GM23248 (cell line): ENCODE results near the gene KDM1B. TPM values are rescaled to one million over a fixed set of nuclear protein-coding genes. Genes with fewer than 3 reads are reported as not detected.

ENCODE experiments used
- DNase-seq: peaks from one replicate; pipeline ENCODE4 v3.0.0-alpha.2; 2015
- H2AFZ ChIP-seq: fragments of 200-600 bp; sonication (generic); 2 replicates; pipeline ENCODE4 v1.6.1; 2016; ENCODE audit warnings: antibody characterized with exemption
- H3F3A ChIP-seq: fragments of 200-600 bp; sonication (generic); 2 replicates; pipeline ENCODE4 v1.6.1; 2016; ENCODE audit warnings: mild to moderate bottlenecking, antibody characterized with exemption, mixed run types; ENCODE audit not compliant: insufficient read depth
- H3K27ac ChIP-seq: fragments of 200-600 bp; sonication (generic); 2 replicates; pipeline ENCODE4 v1.5.1; 2016; ENCODE audit warnings: mild to moderate bottlenecking
- H3K27me3 ChIP-seq: fragments of 200-600 bp; sonication (generic); replicated peaks from 2 replicates; pipeline ENCODE4 v1.6.1; 2016; ENCODE audit warnings: mild to moderate bottlenecking; ENCODE audit not compliant: insufficient read depth
- H3K36me3 ChIP-seq: fragments of 200-600 bp; sonication (generic); 2 replicates; pipeline ENCODE4 v1.6.1; 2016; ENCODE audit warnings: low read depth, mild to moderate bottlenecking
- H3K4me1 ChIP-seq: fragments of 200-600 bp; sonication (generic); 2 replicates; pipeline ENCODE4 v1.6.1; 2016; ENCODE audit warnings: mild to moderate bottlenecking; ENCODE audit not compliant: insufficient read depth
- H3K4me2 ChIP-seq: fragments of 200-600 bp; sonication (generic); one replicate; pipeline ENCODE4 v1.6.1; 2016; ENCODE audit warnings: mild to moderate bottlenecking; ENCODE audit not compliant: unreplicated experiment
- H3K4me3 ChIP-seq: fragments of 200-600 bp; sonication (generic); 2 replicates; pipeline ENCODE4 v1.5.1; 2016; ENCODE audit warnings: mild to moderate bottlenecking
- H3K79me2 ChIP-seq: fragments of 200-600 bp; sonication (generic); 2 replicates; pipeline ENCODE4 v1.6.1; 2016; ENCODE audit warnings: mild to moderate bottlenecking; ENCODE audit not compliant: insufficient read depth
- H3K9ac ChIP-seq: fragments of 200-600 bp; sonication (generic); 2 replicates; pipeline ENCODE4 v1.6.1; 2016; ENCODE audit warnings: mild to moderate bottlenecking
- H3K9me2 ChIP-seq: fragments of 200-600 bp; sonication (generic); 2 replicates; pipeline ENCODE4 v1.6.1; 2016; ENCODE audit warnings: mixed run types, mild to moderate bottlenecking, moderate library complexity; ENCODE audit not compliant: insufficient read depth
- H3K9me3 ChIP-seq: fragments of 200-600 bp; sonication (generic); one replicate; pipeline ENCODE4 v1.6.1; 2017; ENCODE audit warnings: low read depth
- H4K20me1 ChIP-seq: fragments of 200-600 bp; sonication (generic); 2 replicates; pipeline ENCODE4 v1.6.0; 2016; ENCODE audit not compliant: insufficient read depth
- EZH2 ChIP-seq: fragments of 200-600 bp; sonication (generic); IDR thresholded peaks from 2 replicates; pipeline ENCODE4 v1.6.1; 2018; ENCODE audit warnings: antibody characterized with exemption, mild to moderate bottlenecking; ENCODE audit not compliant: insufficient read depth, poor library complexity, severe bottlenecking
- EZH2phosphoT487 ChIP-seq: fragments of 200-600 bp; sonication (generic); IDR thresholded peaks from 2 replicates; pipeline ENCODE4 v1.6.1; 2018; ENCODE audit warnings: antibody characterized with exemption, moderate library complexity, mild to moderate bottlenecking, low read depth; ENCODE audit not compliant: insufficient read depth
- WGBS, 2 experiments: methylation state at CpG; one replicate each; pipeline ENCODE4 v1.1.6; 2015 to 2017; ENCODE audit warnings: low lambda C conversion rate in 2 of 2, low coverage in 1 of 2; ENCODE audit errors: missing lambda C conversion rate in 2 of 2; 5-methylcytosine and 5-hydroxymethylcytosine counted together
- in situ Hi-C: fragments of 300-500 bp; cut with MboI; formaldehyde crosslinking; loops from 2 replicates; pipeline ENCODE4 v1.15.0; 2020
- polyA plus RNA-seq: library from polyadenylated mRNA; unstranded; fragments of >200 nt; fragmentation: Nextera tagmentation; extraction: Ambion mirVana; gene quantifications from 2 replicates; pipeline ENCODE4 v1.2.1, GENCODE V29; 2016
- total RNA-seq: library from RNA; depleted of rRNA; stranded (reverse); fragments of >200 nt; shearing (Covaris generic); gene quantifications from 2 replicates; pipeline ENCODE4 v1.2.3, GENCODE V29; 2014

The KDM1B gene
- total and polyA plus RNA-seq, 2 experiments from 2014 or later = 10.2 to 16.0 TPM

DNA sequence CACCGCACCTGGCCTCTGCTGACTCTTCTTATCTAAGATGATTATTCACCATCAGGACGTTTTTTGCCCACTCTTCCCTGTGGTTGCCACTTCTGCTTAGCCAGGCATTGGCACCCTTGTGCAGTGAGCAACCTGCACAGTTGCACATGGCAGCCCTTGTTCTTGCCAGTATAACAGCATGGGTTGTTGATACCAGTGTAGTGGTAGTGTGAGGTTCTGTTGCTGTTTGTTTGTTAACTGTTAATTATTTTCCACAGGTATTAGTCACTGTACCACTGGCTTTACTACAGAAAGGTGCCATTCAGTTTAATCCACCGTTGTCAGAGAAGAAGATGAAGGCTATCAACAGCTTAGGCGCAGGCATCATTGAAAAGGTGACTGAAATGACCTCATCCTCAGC, 57.0 kb downstream of the KDM1B start:
- no peak overlapping the region for H3K27ac ChIP-seq
- in situ Hi-C loops = no loop called here
- H3K36me3 ChIP-seq = no peaks in the 10 kb centered on the region
- no peaks in the 10 kb centered on the region for H3K27me3 ChIP-seq
- H3K9me2 ChIP-seq = no peaks in the 10 kb centered on the region
- H2AFZ ChIP-seq = no peak overlapping the region
- no peak overlapping the region for H3K4me2 ChIP-seq
- no peak for DNase-seq
- H3K9ac ChIP-seq = no peak overlapping the region
- TF ChIP-seq EZH2 (no peak), EZH2phosphoT487 (no peak)
- H3K4me1 ChIP-seq = no peaks in the 10 kb centered on the region; the same call in 1 of the 2 replicates
- H3K79me2 ChIP-seq = no peaks in the 10 kb centered on the region
- WGBS, 2 experiments = 92 to 95% methylated on average over 4 of the region's 4 CpGs
- no peaks in the 10 kb centered on the region for H4K20me1 ChIP-seq
- no peaks in the 10 kb centered on the region for H3K9me3 ChIP-seq
- no peak overlapping the region for H3K4me3 ChIP-seq
- peaks cover 6% of the 10 kb centered on the region; the same call in 1 of the 2 replicates for H3F3A ChIP-seq

DNA sequence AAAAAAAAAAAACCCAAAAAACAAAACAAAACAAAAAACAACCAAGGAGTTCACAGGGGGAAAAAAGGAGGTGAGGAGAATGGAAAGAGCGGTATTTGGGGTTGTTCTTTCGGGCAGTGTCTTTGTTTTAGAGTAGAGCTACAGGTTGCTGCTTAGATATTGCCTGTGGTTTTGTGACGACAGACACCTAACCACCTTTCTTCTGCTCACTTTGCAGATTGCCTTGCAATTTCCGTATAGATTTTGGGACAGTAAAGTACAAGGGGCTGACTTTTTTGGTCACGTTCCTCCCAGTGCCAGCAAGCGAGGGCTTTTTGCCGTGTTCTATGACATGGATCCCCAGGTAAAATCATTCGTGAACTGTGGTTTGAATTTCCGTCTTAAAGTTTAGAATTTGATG, 58.2 kb downstream of the KDM1B start:
- TF ChIP-seq EZH2phosphoT487 (no peak), EZH2 (no peak)
- no peak overlapping the region for H3K4me3 ChIP-seq
- H3K9me3 ChIP-seq = no peaks in the 10 kb centered on the region
- H4K20me1 ChIP-seq = no peaks in the 10 kb centered on the region
- H3K36me3 ChIP-seq = 0 out of 2 replicates have a peak, but pooled peaks cover 9% of the 10 kb centered on the region
- no peak overlapping the region for H3K4me2 ChIP-seq
- H3F3A ChIP-seq = peaks cover 12% of the 10 kb centered on the region; the same call in 1 of the 2 replicates
- H3K4me1 ChIP-seq = no peaks in the 10 kb centered on the region; the same call in 1 of the 2 replicates
- no peaks in the 10 kb centered on the region for H3K9me2 ChIP-seq
- H3K9ac ChIP-seq = no peak overlapping the region
- no peak overlapping the region for H3K27ac ChIP-seq
- in situ Hi-C loops = no loop called here
- 98 to 99% methylated on average over 9 of the region's 9 CpGs for WGBS, 2 experiments
- H3K79me2 ChIP-seq = no peaks in the 10 kb centered on the region
- no peak for DNase-seq
- no peaks in the 10 kb centered on the region for H3K27me3 ChIP-seq
- H2AFZ ChIP-seq = no peak overlapping the region

- H3K9me2 ChIP-seq = no peaks in the 10 kb centered on the region
- in situ Hi-C loops = no loop called here
- no peak overlapping the region for H3K27ac ChIP-seq
- H3K4me1 ChIP-seq = no peaks in the 10 kb centered on the region; the same call in 1 of the 2 replicates
- no peak overlapping the region for H3K9ac ChIP-seq
- H3K4me2 ChIP-seq = no peak overlapping the region
- no peaks in the 10 kb centered on the region for H3K79me2 ChIP-seq
- no peaks in the 10 kb centered on the region for H3K27me3 ChIP-seq
- 0 out of 2 replicates have a peak, but pooled peaks cover 10% of the 10 kb centered on the region for H3K36me3 ChIP-seq
- H3K4me3 ChIP-seq = no peak overlapping the region
- 94% methylated on average over 4 of the region's 4 CpGs for whole genome bisulfite sequencing, 2 experiments
- TF ChIP-seq EZH2phosphoT487 (no peak), EZH2 (no peak)
- H3F3A ChIP-seq = peaks cover 12% of the 10 kb centered on the region; the same call in 1 of the 2 replicates
- no peaks in the 10 kb centered on the region for H3K9me3 ChIP-seq
- no peak overlapping the region for H2AFZ ChIP-seq
- no peak for DNase-seq
- H4K20me1 ChIP-seq = no peaks in the 10 kb centered on the region
Observed at GRCh38 chr6:18214003-18214402, 58.8 kb downstream of the KDM1B start.

- Histone ChIP-seq H3F3A (peaks cover 20% of the 10 kb centered on the region; the same call in 1 of the 2 replicates), H2AFZ (no peak overlapping the region), H3K9me2 (no peaks in the 10 kb centered on the region), H3K4me1 (no peaks in the 10 kb centered on the region; the same call in 1 of the 2 replicates), H3K9ac (no peak overlapping the region), H3K4me2 (no peak overlapping the region), H3K36me3 (0 out of 2 replicates have a peak, but pooled peaks cover 10% of the 10 kb centered on the region), H3K79me2 (no peaks in the 10 kb centered on the region), H3K27ac (no peak overlapping the region), H4K20me1 (no peaks in the 10 kb centered on the region), H3K4me3 (no peak overlapping the region), H3K27me3 (no peaks in the 10 kb centered on the region), H3K9me3 (no peaks in the 10 kb centered on the region)
- 90 to 95% methylated on average over 7 of the region's 7 CpGs for WGBS, 2 experiments
- DNase-seq = no peak
- in situ Hi-C loops = no loop called here
- TF ChIP-seq EZH2 = no peak
- TF ChIP-seq EZH2phosphoT487 = no peak
Observed at GRCh38 chr6:18215436-18215835, 60.2 kb downstream of the KDM1B start.

DNA sequence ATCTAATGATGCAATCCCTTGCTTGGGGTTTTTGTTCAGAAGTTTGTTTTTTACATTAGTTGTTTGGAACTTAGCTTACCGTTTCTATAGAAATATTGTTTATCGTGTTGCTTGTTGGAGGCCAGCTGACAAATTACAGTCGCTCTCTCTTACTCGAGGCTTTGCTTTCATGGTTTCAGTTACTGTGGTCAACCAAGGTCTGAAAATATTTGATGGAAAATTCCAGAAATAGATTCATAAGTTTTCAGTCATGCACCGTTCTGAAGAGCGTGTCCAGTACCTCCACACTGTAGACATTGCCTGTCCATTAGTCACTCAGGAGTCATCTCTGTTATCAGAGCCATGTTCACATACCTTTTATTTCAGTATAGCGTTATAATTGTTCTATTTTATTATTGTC, 61.2 kb downstream of the KDM1B start:
- H3K9me3 ChIP-seq = no peaks in the 10 kb centered on the region
- no peak overlapping the region for H3K4me3 ChIP-seq
- TF ChIP-seq EZH2phosphoT487 (no peak), EZH2 (no peak)
- 69 to 73% methylated on average over 7 of the region's 7 CpGs for WGBS, 2 experiments
- peak; percentile 43 for DNase-seq
- H4K20me1 ChIP-seq = no peaks in the 10 kb centered on the region
- no peak overlapping the region for H3K4me2 ChIP-seq
- H3K36me3 ChIP-seq = peaks cover 12% of the 10 kb centered on the region; the same call in 1 of the 2 replicates
- no peaks in the 10 kb centered on the region; the same call in 1 of the 2 replicates for H3K4me1 ChIP-seq
- no peaks in the 10 kb centered on the region for H3K27me3 ChIP-seq
- H3K9me2 ChIP-seq = no peaks in the 10 kb centered on the region
- no peaks in the 10 kb centered on the region for H3K79me2 ChIP-seq
- peak overlapping the region; percentile 59 for H3K27ac ChIP-seq
- in situ Hi-C loops = no loop called here
- H3F3A ChIP-seq = peaks cover 20% of the 10 kb centered on the region; the same call in 1 of the 2 replicates
- no peak overlapping the region for H3K9ac ChIP-seq
- no peak overlapping the region for H2AFZ ChIP-seq
